Activated CD4-positive, alpha-beta T cell treated with anti-CD3 and anti-CD28 coated beads, Interleukin-2, amount 10 ng/mL, durations not matched to agents 7 days and 5 days (primary cell): ENCODE measurements around the gene QPCTL. TPM values are rescaled to one million over a fixed set of nuclear protein-coding genes. Genes with fewer than 3 reads are reported as not detected.

ENCODE experiments used
- microRNA-seq: library from miRNA; unstranded; fragments of <30 nt; microRNA quantifications from one replicate; pipeline ENCODE4 v1.2.0, GENCODE V29; 2021; ENCODE audit warnings: borderline microRNAs expressed, borderline replicate concordance
- total RNA-seq, 2 experiments: library from RNA; stranded (reverse); gene quantifications; one replicate each; pipeline ENCODE4 v1.2.3, GENCODE V29; 2021

The QPCTL gene
- total RNA-seq, 2 experiments from 2014 or later = 6.1 to 7.3 TPM

Small RNA genes lying within 50 kb of the gene (microRNA-seq; reads per million reads assigned to microRNA genes)
- gene MIR642A (not detected), gene MIR642B (not detected)

Other genes with a start within 250 kb of the QPCTL start
- gene FOSB, start 224.7 kb upstream of the QPCTL start, total RNA-seq = 10 to 100 TPM; 36.0 to 43.9 TPM
- 1 to 10 TPM; 1.8 to 2.0 TPM for gene RTN2, start 195.6 kb upstream of the QPCTL start, total RNA-seq
- 1 to 10 TPM in 1 of 2 experiments, under 1 TPM in 1; 0.82 to 1.1 TPM for gene PPM1N, start 194.2 kb upstream of the QPCTL start, total RNA-seq
- 100 to 1,000 TPM; 143 to 157 TPM for gene VASP, start 185.2 kb upstream of the QPCTL start, total RNA-seq
- gene OPA3, start 107.9 kb upstream of the QPCTL start, total RNA-seq = 10 to 100 TPM; 12.6 to 13.4 TPM
- gene GPR4, start 90.5 kb upstream of the QPCTL start, total RNA-seq = not detected
- 10 to 100 TPM; 80.7 to 87.3 TPM for gene EML2, start 53.3 kb upstream of the QPCTL start, total RNA-seq
- gene GIPR, start 24.4 kb upstream of the QPCTL start, total RNA-seq = 1 to 10 TPM; 1.3 to 1.4 TPM
- 100 to 1,000 TPM; 485 to 566 TPM for gene SNRPD2, start 713 bp upstream of the QPCTL start, total RNA-seq
- gene FBXO46, start 38.2 kb downstream of the QPCTL start, total RNA-seq = 10 to 100 TPM; 38.5 to 40.0 TPM
- not detected for gene MEIOSIN, start 40.8 kb downstream of the QPCTL start, total RNA-seq
- gene SIX5, start 76.6 kb downstream of the QPCTL start, total RNA-seq = under 1 TPM; 0.64 to 0.85 TPM
- gene DMPK, start 89.8 kb downstream of the QPCTL start, total RNA-seq = 10 to 100 TPM; 24.1 to 24.4 TPM
- 10 to 100 TPM; 35.0 to 37.8 TPM for gene DMWD, start 100.2 kb downstream of the QPCTL start, total RNA-seq
- under 1 TPM; 0.42 to 0.57 TPM for gene RSPH6A, start 122.6 kb downstream of the QPCTL start, total RNA-seq
- gene SYMPK, start 170.5 kb downstream of the QPCTL start, total RNA-seq = 10 to 100 TPM; 91.0 to 98.0 TPM
- not detected for gene FOXA3, start 171.7 kb downstream of the QPCTL start, total RNA-seq
- 10 to 100 TPM; 17.5 to 19.1 TPM for gene IRF2BP1, start 193.5 kb downstream of the QPCTL start, total RNA-seq
- gene MYPOP, start 209.9 kb downstream of the QPCTL start, total RNA-seq = 10 to 100 TPM in 1 of 2 experiments, 1 to 10 TPM in 1; 9.7 to 11.4 TPM
- not detected for gene NANOS2, start 222.1 kb downstream of the QPCTL start, total RNA-seq